ENCODE results near the gene SERINC2.

- TF ChIP-seq CTCF (IDR thresholded peaks at IDR 0.05) (no peak), POLR2A (IDR thresholded peaks at IDR 0.05) (no peak), POLR2AphosphoS5 (IDR thresholded peaks at IDR 0.05) (no peak)
Measured at GRCh38 chr1:31370021-31370420, 43.0 kb upstream of the SERINC2 start.

Data from sigmoid colon (tissue), 4 donors.